NCI-H446 treated with DMSO at 0.1 percent for 48 hours (cell line): ENCODE data around the gene SMPD1.
"Not testable (repeated sequence)": the region's sequence is repeated elsewhere in the genome, so short reads cannot be mapped to it uniquely, and the experiment has no call there.

ENCODE experiments used
- DNase-seq: peaks from one replicate; lab custom pipeline; 2025; lab: John Stamatoyannopoulos, UW

SMPD1 gene

GRCh38 chr11:6388748-6389147 lies 1.5 kb upstream of the SMPD1 start:
- DNase-seq: no peak

DNA sequence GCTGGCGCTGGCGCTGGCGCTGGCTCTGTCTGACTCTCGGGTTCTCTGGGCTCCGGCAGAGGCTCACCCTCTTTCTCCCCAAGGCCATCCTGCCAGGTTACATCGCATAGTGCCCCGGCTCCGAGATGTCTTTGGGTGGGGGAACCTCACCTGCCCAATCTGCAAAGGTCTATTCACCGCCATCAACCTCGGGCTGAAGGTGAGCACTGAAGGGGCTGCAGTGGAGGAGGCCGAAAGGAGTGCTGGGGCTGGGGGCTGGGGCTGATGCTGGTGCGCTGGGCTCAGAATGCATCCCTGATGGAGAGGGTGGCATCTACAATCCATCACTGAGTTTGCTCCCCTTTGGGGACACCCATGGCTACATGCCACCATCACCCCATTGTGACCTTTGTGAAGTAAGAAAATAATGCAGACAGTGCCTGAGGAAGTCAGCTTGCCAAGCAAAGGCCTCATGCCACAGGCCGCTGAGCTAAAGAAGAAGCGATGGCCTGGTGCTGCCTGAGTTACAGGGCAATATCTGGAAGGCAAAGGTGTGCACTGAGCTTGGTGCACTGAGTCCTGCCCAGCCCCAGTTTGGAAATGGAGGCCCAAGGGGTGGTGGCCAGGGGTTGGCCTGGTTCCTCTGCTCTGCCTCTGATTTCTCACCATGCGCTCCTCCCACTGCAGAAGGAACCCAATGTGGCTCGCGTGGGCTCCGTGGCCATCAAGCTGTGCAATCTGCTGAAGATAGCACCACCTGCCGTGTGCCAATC lies 620 bp downstream of the SMPD1 start:
- no peak for DNase-seq

GRCh38 chr11:6391537-6392134 lies 1.4 kb downstream of the SMPD1 start:
- no peak for DNase-seq

DNA sequence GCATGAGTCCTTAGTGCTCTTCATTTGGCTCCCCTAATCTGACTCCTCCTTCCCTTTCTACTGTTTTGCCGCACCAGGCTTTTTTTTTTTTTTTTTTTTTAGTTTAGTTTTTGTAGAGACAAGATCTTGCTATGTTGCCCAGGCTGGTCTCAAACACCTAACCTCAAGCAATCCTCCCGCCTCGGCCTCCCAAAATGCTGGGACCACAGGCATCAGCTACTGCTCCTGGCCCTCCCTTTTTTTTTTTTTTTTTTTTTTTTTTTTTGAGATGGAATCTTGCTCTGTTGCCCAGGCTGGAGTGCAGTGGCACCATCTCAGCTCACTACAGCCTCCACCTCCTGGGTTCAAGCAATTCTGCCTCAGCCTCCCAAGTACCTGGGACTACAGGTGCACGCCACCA lies 2.0 kb downstream of the SMPD1 start:
- DNase-seq: not testable (repeated sequence)

DNA sequence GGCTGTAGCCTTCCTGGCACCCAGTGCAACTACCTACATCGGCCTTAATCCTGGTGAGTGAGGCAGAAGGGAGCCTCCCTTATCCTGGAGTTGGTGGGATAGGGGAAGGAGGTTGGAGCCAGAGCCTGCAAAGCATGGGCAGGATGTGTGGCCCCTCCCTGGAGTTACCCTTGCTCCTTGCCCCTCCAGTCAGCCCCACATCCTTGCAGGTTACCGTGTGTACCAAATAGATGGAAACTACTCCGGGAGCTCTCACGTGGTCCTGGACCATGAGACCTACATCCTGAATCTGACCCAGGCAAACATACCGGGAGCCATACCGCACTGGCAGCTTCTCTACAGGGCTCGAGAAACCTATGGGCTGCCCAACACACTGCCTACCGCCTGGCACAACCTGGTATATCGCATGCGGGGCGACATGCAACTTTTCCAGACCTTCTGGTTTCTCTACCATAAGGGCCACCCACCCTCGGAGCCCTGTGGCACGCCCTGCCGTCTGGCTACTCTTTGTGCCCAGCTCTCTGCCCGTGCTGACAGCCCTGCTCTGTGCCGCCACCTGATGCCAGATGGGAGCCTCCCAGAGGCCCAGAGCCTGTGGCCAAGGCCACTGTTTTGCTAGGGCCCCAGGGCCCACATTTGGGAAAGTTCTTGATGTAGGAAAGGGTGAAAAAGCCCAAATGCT lies 3.9 kb downstream of the SMPD1 start:
- DNase-seq: no peak

DNA sequence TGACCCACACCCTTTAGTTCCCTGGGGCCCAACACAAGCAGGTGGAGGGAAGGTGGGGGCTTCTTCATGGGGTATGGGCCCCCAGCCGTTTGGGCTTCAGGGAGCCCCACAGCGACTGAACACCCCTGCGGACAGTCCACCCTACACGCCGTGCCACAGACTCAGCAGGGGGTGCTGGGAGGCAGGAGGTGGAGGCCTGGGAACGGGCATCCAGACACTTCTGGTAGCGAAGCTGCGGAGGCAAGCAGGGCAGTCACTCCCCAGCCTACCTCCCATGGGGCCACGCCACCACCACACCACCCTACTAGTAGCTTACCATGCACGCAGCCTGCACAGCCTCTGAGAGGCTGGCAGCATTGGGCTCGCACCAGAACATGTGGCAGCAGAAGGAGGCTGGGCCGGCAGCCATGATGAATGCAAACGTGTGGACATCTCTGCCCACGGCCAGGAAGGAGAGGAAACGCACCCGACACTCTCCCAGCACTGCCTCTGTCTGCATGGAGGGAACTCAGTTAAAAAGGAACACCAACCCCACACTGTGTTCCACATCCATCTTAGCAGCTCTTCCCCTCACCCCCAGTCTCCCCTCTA lies 5.3 kb downstream of the SMPD1 start:
- DNase-seq: no peak

GRCh38 chr11:6397156-6397555 lies 6.9 kb downstream of the SMPD1 start:
- DNase-seq: peak; percentile 84

DNA sequence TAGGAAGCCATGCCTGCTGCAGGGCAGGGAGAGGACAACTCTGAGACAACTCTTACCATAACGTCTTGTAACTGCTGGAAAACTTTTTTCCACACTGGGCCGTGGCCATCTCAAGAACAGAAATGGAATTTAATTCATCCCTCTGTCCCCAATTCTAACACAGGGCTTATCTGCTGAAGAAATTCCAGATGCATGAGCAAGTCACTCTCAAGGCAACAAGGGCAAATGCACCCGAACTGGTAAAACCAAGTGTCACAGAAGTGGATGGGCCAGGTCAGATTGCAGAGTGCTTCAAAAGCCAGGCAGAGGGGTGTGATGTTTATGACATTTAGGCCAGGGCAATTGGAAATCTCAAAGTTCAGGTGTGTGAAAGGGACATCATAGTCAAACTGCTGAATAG lies 7.4 kb downstream of the SMPD1 start:
- DNase-seq: no peak

DNA sequence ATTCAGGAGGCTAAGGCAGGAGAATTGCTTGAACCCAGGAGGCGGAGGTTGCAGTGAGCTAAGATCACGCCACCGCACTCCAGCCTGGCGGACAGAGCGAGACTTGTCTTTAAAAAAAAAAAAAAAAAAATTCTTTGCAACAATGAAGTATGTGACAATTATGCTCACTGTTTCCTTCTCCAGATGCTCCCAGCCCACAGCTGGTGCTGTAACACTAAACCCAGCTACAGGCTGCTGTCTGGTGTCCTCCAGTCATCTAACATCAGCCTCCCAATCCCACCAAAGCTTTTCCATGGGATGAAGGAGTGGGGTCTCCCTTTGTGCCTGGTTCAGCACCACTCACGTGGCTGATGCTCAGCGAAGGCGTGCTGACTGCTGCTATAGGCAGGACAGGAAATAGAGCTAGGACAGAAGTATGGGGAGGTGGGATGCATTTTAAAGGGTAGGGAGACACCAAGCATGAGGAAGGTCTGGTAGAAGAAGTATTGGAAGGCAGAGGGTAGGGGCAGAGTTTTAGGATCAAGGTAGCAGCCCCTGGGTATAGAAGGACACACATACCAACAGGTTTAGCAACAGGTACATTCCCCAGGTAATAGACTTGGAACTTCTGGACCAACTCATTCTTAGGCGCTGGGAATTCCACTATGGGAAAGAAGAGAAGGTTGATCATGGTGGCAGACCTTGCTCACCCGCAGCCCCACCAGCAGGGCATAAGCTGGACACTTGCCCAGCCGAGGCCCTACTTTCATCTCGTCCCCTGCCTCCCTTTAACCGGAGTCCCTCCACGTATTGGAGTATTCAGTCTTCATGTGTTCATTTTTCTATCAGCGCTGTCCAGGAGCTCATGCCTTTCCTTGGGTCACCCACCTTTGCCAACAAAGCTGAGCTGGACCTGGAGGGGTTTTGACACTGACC lies 10.4 kb downstream of the SMPD1 start:
- DNase-seq: no peak

GRCh38 chr11:6401464-6401863 lies 11.2 kb downstream of the SMPD1 start:
- DNase-seq: no peak

DNA sequence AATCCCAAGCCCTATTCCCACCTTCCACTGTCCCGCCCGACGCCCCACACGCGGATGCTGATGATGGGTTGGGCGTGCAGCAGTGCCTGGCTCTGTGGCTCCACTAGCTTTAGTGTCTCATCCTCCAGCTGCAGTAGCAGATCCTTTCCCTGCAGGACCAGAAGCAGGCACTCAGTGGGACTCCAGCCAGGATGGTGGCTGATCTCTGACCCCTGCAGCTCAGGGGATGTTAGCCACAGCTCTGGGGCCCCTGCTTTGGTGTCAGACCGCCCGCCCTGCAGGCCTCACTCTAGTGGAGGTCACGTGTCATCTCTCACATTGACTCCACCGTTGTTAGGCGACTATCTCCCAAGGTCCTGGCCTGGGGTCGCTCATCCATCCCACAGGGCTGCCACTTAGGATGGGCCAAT lies 11.8 kb downstream of the SMPD1 start:
- no peak for DNase-seq

- no peak for DNase-seq
Measured at GRCh38 chr11:6402561-6402981, 12.3 kb downstream of the SMPD1 start.

DNA sequence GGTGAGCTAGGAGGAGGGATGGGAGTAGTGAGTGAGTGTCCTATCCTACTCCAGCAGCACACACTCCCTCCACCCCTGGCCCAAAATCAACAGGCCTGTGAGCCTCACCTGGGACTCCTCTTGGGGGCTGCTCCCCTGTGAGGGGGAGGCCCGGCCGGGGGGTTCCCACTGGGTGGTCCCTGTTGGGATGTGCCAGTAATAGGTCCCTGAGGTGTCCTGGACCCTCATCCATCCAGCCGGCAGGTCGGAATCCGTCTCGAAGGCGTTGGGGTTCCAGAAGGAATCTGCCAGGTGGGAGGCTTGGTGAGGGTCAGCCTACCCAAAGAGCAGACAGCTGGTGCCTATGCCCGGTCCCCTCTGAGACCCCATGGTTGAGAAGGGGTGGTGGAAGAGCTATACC lies 13.3 kb downstream of the SMPD1 start:
- DNase-seq: no peak

GRCh38 chr11:6404342-6405051 lies 14.2 kb downstream of the SMPD1 start:
- DNase-seq: no peak

- DNase-seq: no peak
Measured at GRCh38 chr11:6405052-6405667, 14.9 kb downstream of the SMPD1 start.

GRCh38 chr11:6405846-6406245 lies 15.6 kb downstream of the SMPD1 start:
- DNase-seq: no peak

DNA sequence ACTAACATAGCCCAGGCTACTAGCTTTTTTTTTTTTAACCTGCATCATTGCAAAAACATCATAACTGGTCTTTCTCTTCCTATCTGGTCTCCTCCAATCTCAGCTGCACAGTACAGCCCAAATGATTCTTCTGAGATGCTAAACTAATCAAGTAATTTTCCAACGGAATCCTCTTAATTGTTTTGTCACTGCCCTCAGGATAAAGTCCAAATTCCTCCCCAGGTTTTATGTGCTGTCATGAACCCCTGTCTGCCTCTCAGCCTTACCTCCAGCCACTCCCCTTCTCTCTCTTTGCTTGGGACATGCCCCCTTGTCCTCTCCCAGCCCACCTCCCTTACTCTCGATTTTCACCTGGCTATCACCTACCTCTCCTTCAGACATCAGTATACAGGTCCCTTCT lies 16.1 kb downstream of the SMPD1 start:
- no peak for DNase-seq

GRCh38 chr11:6410695-6411430 lies 20.6 kb downstream of the SMPD1 start:
- DNase-seq: no peak

DNA sequence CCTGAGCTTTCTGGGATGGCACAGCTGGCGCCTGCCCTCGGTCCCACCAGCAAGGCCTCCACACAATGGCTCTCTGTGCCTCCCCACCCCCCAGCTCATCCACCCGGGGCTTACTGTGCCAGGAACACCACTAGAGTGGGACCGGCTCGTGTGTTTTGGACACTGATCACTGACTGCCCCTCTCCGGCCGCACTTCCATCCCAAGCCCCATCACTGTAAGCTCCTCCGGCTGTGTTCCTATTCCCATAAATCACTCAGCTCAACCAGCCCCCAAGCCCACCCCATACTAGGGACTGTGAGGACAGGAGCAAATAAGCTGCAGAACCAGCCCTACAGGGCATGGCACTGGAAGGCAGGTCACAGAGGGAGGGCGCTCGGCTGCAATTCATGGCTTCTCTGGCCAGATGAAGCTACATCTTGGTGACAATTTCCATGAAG lies 21.3 kb downstream of the SMPD1 start:
- no peak for DNase-seq

GRCh38 chr11:6413791-6414201 lies 23.5 kb downstream of the SMPD1 start:
- DNase-seq: no peak
